ENCODE results near the gene POU6F2. TPM values are rescaled to one million over a fixed set of nuclear protein-coding genes. Genes with fewer than 3 reads are reported as not detected.

The POU6F2 gene
- total RNA-seq, 1 experiment from 2014 or later = not detected

DNA sequence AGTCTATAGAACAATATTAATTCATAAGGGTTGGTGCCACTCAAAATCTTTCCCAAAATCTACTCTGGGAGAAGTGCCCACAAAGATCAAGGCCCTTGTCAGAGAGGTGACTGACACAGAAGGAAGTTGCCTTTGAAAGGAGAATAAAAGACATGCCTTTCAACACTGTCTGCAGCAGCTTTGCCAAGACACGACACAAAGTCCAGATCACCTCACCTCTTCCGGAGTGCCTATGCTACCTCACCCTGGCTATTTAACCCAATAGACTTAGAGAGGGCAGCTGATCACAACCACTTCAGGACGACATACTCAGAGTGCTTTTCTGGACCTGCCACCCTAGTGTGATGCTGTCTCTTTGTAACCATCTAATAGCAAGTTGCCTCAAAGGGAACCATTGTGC lies 539.5 kb downstream of the POU6F2 start:
- Histone ChIP-seq H3K9me3 (ENCODE audit: control insufficient read depth, insufficient read depth, low read depth, low read length) (no peaks in the 10 kb centered on the region), H3K4me1 (ENCODE audit: control insufficient read depth, insufficient read depth, low read length) (no peaks in the 10 kb centered on the region), H3K27ac (ENCODE audit: low read length) (no peak overlapping the region), H3K27me3 (ENCODE audit: control insufficient read depth, insufficient read depth, low read length) (no peaks in the 10 kb centered on the region), H3K36me3 (ENCODE audit: control insufficient read depth, insufficient read depth, low read length) (no peaks in the 10 kb centered on the region), H3K4me3 (ENCODE audit: low read depth in 2 of 2, low read length in 2 of 2) (no peak overlapping the region)
- ChIA-PET CTCF (no interaction called here), POLR2A (no interaction called here)
- BruUV-seq (replicated peaks) = no TSS peak
- DNase-seq (ENCODE audit: low read depth, low spot score) = no peak
- no peak for TF ChIP-seq POLR2AphosphoS5 (IDR thresholded peaks at IDR 0.05; ENCODE audit: low read depth, low read length)
- TF ChIP-seq, protein P1, sequence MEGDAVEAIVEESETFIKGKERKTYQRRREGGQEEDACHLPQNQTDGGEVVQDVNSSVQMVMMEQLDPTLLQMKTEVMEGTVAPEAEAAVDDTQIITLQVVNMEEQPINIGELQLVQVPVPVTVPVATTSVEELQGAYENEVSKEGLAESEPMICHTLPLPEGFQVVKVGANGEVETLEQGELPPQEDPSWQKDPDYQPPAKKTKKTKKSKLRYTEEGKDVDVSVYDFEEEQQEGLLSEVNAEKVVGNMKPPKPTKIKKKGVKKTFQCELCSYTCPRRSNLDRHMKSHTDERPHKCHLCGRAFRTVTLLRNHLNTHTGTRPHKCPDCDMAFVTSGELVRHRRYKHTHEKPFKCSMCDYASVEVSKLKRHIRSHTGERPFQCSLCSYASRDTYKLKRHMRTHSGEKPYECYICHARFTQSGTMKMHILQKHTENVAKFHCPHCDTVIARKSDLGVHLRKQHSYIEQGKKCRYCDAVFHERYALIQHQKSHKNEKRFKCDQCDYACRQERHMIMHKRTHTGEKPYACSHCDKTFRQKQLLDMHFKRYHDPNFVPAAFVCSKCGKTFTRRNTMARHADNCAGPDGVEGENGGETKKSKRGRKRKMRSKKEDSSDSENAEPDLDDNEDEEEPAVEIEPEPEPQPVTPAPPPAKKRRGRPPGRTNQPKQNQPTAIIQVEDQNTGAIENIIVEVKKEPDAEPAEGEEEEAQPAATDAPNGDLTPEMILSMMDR (IDR thresholded peaks at IDR 0.05) = no peak
- TF ChIP-seq, protein P2, sequence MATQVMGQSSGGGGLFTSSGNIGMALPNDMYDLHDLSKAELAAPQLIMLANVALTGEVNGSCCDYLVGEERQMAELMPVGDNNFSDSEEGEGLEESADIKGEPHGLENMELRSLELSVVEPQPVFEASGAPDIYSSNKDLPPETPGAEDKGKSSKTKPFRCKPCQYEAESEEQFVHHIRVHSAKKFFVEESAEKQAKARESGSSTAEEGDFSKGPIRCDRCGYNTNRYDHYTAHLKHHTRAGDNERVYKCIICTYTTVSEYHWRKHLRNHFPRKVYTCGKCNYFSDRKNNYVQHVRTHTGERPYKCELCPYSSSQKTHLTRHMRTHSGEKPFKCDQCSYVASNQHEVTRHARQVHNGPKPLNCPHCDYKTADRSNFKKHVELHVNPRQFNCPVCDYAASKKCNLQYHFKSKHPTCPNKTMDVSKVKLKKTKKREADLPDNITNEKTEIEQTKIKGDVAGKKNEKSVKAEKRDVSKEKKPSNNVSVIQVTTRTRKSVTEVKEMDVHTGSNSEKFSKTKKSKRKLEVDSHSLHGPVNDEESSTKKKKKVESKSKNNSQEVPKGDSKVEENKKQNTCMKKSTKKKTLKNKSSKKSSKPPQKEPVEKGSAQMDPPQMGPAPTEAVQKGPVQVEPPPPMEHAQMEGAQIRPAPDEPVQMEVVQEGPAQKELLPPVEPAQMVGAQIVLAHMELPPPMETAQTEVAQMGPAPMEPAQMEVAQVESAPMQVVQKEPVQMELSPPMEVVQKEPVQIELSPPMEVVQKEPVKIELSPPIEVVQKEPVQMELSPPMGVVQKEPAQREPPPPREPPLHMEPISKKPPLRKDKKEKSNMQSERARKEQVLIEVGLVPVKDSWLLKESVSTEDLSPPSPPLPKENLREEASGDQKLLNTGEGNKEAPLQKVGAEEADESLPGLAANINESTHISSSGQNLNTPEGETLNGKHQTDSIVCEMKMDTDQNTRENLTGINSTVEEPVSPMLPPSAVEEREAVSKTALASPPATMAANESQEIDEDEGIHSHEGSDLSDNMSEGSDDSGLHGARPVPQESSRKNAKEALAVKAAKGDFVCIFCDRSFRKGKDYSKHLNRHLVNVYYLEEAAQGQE (IDR thresholded peaks at IDR 0.05; ENCODE audit: insufficient read depth in 1 of 2, low read depth in 2 of 2, low read length in 1 of 2) = no peak
- TF ChIP-seq SIN3A (IDR thresholded peaks at IDR 0.05; ENCODE audit: borderline replicate concordance, insufficient read depth, low read depth, low read length) = no peak
- TF ChIP-seq TCF7L2 (IDR thresholded peaks at IDR 0.05; ENCODE audit: low read depth, low read length) = no peak
- no peak for ATAC-seq
- intact Hi-C loops (cut with micrococcal nuclease; ENCODE audit: unreplicated experiment) (no loop called here), in situ Hi-C loops (cut with HindIII; ENCODE audit: low pct_unique_long_range_greater_than_20kb, low sequenced_read_pairs) (no loop called here)

Other genes starting within 250 kb of the POU6F2 start
- gene VPS41, start 68.7 kb upstream of the POU6F2 start, total RNA-seq (2021; ENCODE audit: unreplicated experiment) = 127 TPM